Fibroblast of lung (primary cell): ENCODE measurements around the gene ROBO1.

Experiments used
- CTCF ChIP-seq, 2 donors: IDR thresholded peaks in 1 of 2; conservative IDR thresholded peaks in 1 of 2; 1 replicate in 1 of 2; 2 replicates in 1 of 2; pipeline ENCODE4 v1.5.1; 2011 to 2012; ENCODE audit warnings: low read length in 2 of 2, control low read depth in 1 of 2, inconsistent platforms in 1 of 2, low read depth in 1 of 2, mild to moderate bottlenecking in 1 of 2
- EZH2 ChIP-seq: IDR thresholded peaks from 2 replicates; pipeline ENCODE4 v1.5.1; 2012; ENCODE audit warnings: low read length, control low read depth, mild to moderate bottlenecking; ENCODE audit errors: missing control alignments

- TF ChIP-seq EZH2 (no peak), CTCF (conservative IDR thresholded peaks at IDR 0.05 in 1 of 2, IDR thresholded peaks at IDR 0.05 in 1 of 2; ENCODE audit: low read depth in 1 of 2, low read length in 2 of 2) (peak; percentile 77 to 81)
These were observed 1122.0 kb downstream of the ROBO1 start for GRCh38 chr3:78645628-78646310.
